K562 (cell line): ENCODE measurements around the gene DBNL. TPM values are rescaled to one million over a fixed set of nuclear protein-coding genes. Genes with fewer than 3 reads are reported as not detected.

ENCODE experiments used
- CAMTA2 ChIP-seq: fragments of 250-450 bp; sonication (Bioruptor Pico); conservative IDR thresholded peaks from 2 replicates; pipeline ENCODE4 v1.5.1; 2022
- CBFB ChIP-seq: sonication (generic); formaldehyde crosslinking; IDR thresholded peaks from 2 replicates; pipeline ENCODE4 v1.4.0; 2020; ENCODE audit warnings: mild to moderate bottlenecking, missing genetic modification reagents
- CHD4 ChIP-seq: fragments of 200-600 bp; sonication (generic); IDR thresholded peaks from 3 replicates; pipeline ENCODE4 v1.6.1; 2012; ENCODE audit warnings: low read depth, mild to moderate bottlenecking, mixed read lengths, low read length, inconsistent platforms; ENCODE audit not compliant: insufficient read depth, insufficient replicate concordance, poor library complexity, severe bottlenecking
- KDM2B ChIP-seq: fragments of 250-450 bp; sonication (Bioruptor Pico); IDR thresholded peaks from 2 replicates; pipeline ENCODE4 v1.8.0; 2021; ENCODE audit warnings: mild to moderate bottlenecking, moderate library complexity
- NR3C1 ChIP-seq: sonication (generic); formaldehyde crosslinking; IDR thresholded peaks from 2 replicates; pipeline ENCODE4 v1.8.1; 2022; ENCODE audit warnings: missing genetic modification reagents
- NRF1 ChIP-seq, 2 experiments: fragments of 450-650 bp; IDR thresholded peaks in 1 of 2; conservative IDR thresholded peaks in 1 of 2; 2 replicates each; pipeline ENCODE4 v1.6.1; 2014; ENCODE audit warnings: mild to moderate bottlenecking in 2 of 2
- PHTF2 ChIP-seq: fragments of 250-450 bp; sonication (Bioruptor Pico); IDR thresholded peaks from 2 replicates; pipeline ENCODE4 v1.5.0; 2021; ENCODE audit warnings: mild to moderate bottlenecking
- POLR2A ChIP-seq: fragments of 450-650 bp; conservative IDR thresholded peaks from 2 replicates; pipeline ENCODE4 v1.6.1; 2016
- RERE ChIP-seq: sonication (generic); formaldehyde crosslinking; IDR thresholded peaks from 2 replicates; pipeline ENCODE4 v1.8.0; 2023; ENCODE audit warnings: missing genetic modification reagents, mild to moderate bottlenecking, borderline replicate concordance
- SAFB2 ChIP-seq: fragments of 200-400 bp; formaldehyde crosslinking; IDR thresholded peaks from 2 replicates; pipeline ENCODE4 v1.6.1; 2018; ENCODE audit warnings: borderline replicate concordance, low read length, low read depth, moderate library complexity; ENCODE audit not compliant: severe bottlenecking
- SMAD2 ChIP-seq: fragments of 150-350 bp; IDR thresholded peaks from 2 replicates; pipeline ENCODE4 v1.6.1; 2014; ENCODE audit warnings: low read depth, mild to moderate bottlenecking, low read length
- TAF9B ChIP-seq: fragments of 450-650 bp; IDR thresholded peaks from 2 replicates; pipeline ENCODE4 v1.6.1; 2018; ENCODE audit warnings: mild to moderate bottlenecking; ENCODE audit not compliant: partially characterized antibody
- U2AF1 ChIP-seq: fragments of 200-400 bp; formaldehyde crosslinking; optimal IDR thresholded peaks from 2 replicates; pipeline ENCODE3; 2017; ENCODE audit warnings: mild to moderate bottlenecking, low read depth, low read length, moderate library complexity
- ZNF445 ChIP-seq: fragments of 250-450 bp; sonication (Bioruptor Pico); IDR thresholded peaks from 2 replicates; pipeline ENCODE4 v1.4.0; 2020; ENCODE audit warnings: low read depth, mild to moderate bottlenecking, moderate library complexity
- polyA plus RNA-seq, 8 experiments: library from polyadenylated mRNA; depleted of rRNA in 4 of 8; stranded (reverse) in 5 of 8; unstranded in 3 of 8; fragments of >200 nt; fragmentation: Nextera tagmentation in 2 of 8; fragmentation: Illumina TruSeq in 1 of 8; extraction: Ambion mirVana in 2 of 8; extraction: Trizol in 1 of 8; gene quantifications; 2 replicates each; pipeline versions ENCODE4 v1.2.1 to v1.2.3, GENCODE V29; 2011 to 2014; ENCODE audit warnings: inconsistent platforms in 1 of 8, missing spikeins in 1 of 8
- total RNA-seq, 7 experiments: library from RNA; depleted of rRNA in 6 of 7; stranded (reverse); fragments of >200 nt in 6 of 7; fragmentation: Illumina TruSeq in 2 of 7; extraction: Trizol in 2 of 7; gene quantifications; 2 replicates each; pipeline versions ENCODE4 v1.2.1 to v1.2.3, GENCODE V29; 2011 to 2021; ENCODE audit warnings: low replicate concordance in 1 of 7
- TF ChIP-seq, protein P1 (sequence below): sonication (generic); formaldehyde crosslinking; IDR thresholded peaks from 2 replicates; pipeline ENCODE4 v1.8.0; 2022; ENCODE audit warnings: mild to moderate bottlenecking, missing genetic modification reagents
- TF ChIP-seq, protein P2 (sequence below), 2 experiments: IDR thresholded peaks; 2 replicates each; pipeline ENCODE4 v1.6.1; 2012; ENCODE audit warnings: improper control_type of control experiment in 2 of 2, low read depth in 2 of 2, low read length in 2 of 2, borderline replicate concordance in 1 of 2
- TF ChIP-seq, protein P3 (sequence below), 3 experiments: IDR thresholded peaks in 2 of 3; conservative IDR thresholded peaks in 1 of 3; 2 replicates each; pipeline ENCODE4 v1.5.1; 2011 to 2012; ENCODE audit warnings: low read length in 3 of 3, mild to moderate bottlenecking in 3 of 3, control low read depth in 2 of 3, improper control_type of control experiment in 1 of 3, inconsistent platforms in 1 of 3, low read depth in 1 of 3, mixed read lengths in 1 of 3, moderate library complexity in 1 of 3; ENCODE audit not compliant: insufficient read depth in 2 of 3

Gene DBNL
- total and polyA plus RNA-seq, 9 of the 15 experiments (the other 6 are each of a cell fraction or from before 2014, with no cell fraction given), result 1.9 to 65.1 (median 38.9) TPM

DNA sequence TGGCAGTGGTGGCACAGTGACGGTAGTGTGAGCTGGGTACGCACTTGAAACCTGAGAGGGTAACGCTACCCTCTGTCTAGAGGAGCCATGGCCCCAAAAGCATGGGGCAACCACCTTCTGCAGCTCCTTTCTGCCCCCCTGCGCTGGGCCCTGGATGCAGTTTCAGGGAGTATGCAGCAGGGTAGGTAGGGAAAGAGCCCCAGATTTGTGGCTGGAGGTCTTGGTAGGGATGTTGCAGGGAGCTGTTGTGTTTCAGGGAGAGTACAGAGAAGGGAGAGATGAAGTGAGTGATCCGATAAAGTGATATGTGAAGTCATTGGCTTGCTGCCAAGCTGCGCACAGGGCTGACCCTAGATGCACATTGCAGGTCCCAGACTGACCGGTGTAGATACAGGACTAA is 23.6 kb downstream of the DBNL start (continued):
- no peak for TF ChIP-seq SAFB2
- 0 out of 2 replicates have a peak, but pooled peaks have one; percentile 20 for TF ChIP-seq POLR2A
- TF ChIP-seq, protein P1, sequence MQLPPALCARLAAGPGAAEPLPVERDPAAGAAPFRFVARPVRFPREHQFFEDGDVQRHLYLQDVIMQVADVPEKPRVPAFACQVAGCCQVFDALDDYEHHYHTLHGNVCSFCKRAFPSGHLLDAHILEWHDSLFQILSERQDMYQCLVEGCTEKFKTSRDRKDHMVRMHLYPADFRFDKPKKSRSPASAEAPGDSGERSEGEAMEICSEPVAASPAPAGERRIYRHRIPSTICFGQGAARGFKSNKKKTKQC (CRISPR knock-in tag), result no peak
- TF ChIP-seq, protein P2, sequence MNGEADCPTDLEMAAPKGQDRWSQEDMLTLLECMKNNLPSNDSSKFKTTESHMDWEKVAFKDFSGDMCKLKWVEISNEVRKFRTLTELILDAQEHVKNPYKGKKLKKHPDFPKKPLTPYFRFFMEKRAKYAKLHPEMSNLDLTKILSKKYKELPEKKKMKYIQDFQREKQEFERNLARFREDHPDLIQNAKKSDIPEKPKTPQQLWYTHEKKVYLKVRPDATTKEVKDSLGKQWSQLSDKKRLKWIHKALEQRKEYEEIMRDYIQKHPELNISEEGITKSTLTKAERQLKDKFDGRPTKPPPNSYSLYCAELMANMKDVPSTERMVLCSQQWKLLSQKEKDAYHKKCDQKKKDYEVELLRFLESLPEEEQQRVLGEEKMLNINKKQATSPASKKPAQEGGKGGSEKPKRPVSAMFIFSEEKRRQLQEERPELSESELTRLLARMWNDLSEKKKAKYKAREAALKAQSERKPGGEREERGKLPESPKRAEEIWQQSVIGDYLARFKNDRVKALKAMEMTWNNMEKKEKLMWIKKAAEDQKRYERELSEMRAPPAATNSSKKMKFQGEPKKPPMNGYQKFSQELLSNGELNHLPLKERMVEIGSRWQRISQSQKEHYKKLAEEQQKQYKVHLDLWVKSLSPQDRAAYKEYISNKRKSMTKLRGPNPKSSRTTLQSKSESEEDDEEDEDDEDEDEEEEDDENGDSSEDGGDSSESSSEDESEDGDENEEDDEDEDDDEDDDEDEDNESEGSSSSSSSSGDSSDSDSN (IDR thresholded peaks at IDR 0.05; ENCODE audit: borderline replicate concordance in 1 of 2, low read depth in 2 of 2, low read length in 2 of 2), result no peak
- no peak for TF ChIP-seq CAMTA2 (CRISPR knock-in tag)
- TF ChIP-seq U2AF1, result no peak
- no peak for TF ChIP-seq CBFB (CRISPR knock-in tag)
- no peak for TF ChIP-seq TAF9B
- TF ChIP-seq CHD4, result no peak
- no peak for TF ChIP-seq SMAD2
- TF ChIP-seq, protein P3, sequence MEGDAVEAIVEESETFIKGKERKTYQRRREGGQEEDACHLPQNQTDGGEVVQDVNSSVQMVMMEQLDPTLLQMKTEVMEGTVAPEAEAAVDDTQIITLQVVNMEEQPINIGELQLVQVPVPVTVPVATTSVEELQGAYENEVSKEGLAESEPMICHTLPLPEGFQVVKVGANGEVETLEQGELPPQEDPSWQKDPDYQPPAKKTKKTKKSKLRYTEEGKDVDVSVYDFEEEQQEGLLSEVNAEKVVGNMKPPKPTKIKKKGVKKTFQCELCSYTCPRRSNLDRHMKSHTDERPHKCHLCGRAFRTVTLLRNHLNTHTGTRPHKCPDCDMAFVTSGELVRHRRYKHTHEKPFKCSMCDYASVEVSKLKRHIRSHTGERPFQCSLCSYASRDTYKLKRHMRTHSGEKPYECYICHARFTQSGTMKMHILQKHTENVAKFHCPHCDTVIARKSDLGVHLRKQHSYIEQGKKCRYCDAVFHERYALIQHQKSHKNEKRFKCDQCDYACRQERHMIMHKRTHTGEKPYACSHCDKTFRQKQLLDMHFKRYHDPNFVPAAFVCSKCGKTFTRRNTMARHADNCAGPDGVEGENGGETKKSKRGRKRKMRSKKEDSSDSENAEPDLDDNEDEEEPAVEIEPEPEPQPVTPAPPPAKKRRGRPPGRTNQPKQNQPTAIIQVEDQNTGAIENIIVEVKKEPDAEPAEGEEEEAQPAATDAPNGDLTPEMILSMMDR (IDR thresholded peaks at IDR 0.05 in 2 of 3, conservative IDR thresholded peaks at IDR 0.05 in 1 of 3; ENCODE audit: insufficient read depth in 2 of 3, low read depth in 1 of 3, low read length in 3 of 3), result peak; percentile 7 to 26 (median 18); a peak in 1 of 6 replicates
- TF ChIP-seq NR3C1, result no peak
- TF ChIP-seq RERE (CRISPR knock-in tag), result no peak
- no peak for TF ChIP-seq KDM2B
- TF ChIP-seq NRF1 (conservative IDR thresholded peaks at IDR 0.05 in 1 of 2, IDR thresholded peaks at IDR 0.05 in 1 of 2), result 0 out of 4 replicates have a peak, but pooled peaks of 1 of the 2 experiments have one; percentile 22
- no peak for TF ChIP-seq PHTF2 (CRISPR knock-in tag)
- no peak for TF ChIP-seq ZNF445
